Measurements from ENCODE around the gene MMP21.

MMP21 gene

DNA sequence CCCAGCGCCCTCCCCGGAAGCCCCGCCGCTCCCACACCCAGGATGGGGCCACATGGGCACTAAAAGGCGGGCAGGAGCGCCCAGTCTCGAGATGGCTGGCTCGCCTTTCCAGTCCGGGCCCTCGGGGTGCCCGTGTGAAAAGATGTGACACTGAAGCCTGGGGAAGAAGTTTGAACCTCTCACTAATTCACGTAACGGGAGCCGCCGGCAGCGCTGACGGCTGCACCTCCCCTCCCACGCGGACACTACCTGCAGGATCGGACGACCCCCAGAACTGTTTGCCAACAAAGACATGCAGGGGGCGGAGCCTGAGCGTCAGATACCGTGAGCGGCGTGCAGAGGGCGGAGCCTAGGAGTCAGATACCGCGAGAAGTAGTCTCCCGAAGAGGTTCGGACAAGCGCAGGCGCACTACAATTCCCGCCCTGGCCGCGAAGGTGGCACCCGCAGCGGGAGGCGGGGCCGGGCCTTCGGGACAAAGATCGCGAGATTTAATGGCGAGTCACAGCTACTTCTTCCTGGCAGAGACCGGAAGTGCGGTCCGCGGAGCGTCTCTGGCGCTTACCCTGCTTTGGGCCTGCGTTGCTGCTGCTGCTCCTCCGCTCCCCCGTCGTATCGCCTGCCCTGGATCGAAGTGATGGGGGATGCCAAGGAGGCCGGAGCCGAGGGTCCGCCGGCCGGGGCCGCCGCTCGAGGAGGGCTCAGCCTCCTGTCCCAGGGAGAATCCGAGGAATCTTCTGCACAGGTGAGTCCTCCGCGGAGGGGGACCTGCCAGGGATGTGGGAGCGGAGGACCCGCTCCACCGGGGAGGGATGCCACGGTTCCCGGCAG, 56.2 kb downstream of the MMP21 start, which contains the start of gene EDRF1:
TSS of gene EDRF1 (plus strand) at position 537 of the 829 bp plus-strand sequence. CDS start at position 636, 99 bp downstream.
- peaks cover 18% of the 10 kb centered on the region for H3K79me2 ChIP-seq (ENCODE audit: insufficient read depth, low read depth)
- H2AFZ ChIP-seq (ENCODE audit: low read depth) = peak within 1 kb of the TSS; percentile 89
- H3K27me3 ChIP-seq (ENCODE audit: insufficient read depth, low read depth) = no peaks in the 10 kb centered on the region
- H3K4me2 ChIP-seq = peak within 1 kb of the TSS; percentile 85
- peak within 1 kb of the TSS; percentile 89 for H3K9ac ChIP-seq
- 0 out of 2 replicates have a peak, but pooled peaks cover 6% of the 10 kb centered on the region for H3K36me3 ChIP-seq (ENCODE audit: insufficient read depth)
- TF ChIP-seq, protein P1, sequence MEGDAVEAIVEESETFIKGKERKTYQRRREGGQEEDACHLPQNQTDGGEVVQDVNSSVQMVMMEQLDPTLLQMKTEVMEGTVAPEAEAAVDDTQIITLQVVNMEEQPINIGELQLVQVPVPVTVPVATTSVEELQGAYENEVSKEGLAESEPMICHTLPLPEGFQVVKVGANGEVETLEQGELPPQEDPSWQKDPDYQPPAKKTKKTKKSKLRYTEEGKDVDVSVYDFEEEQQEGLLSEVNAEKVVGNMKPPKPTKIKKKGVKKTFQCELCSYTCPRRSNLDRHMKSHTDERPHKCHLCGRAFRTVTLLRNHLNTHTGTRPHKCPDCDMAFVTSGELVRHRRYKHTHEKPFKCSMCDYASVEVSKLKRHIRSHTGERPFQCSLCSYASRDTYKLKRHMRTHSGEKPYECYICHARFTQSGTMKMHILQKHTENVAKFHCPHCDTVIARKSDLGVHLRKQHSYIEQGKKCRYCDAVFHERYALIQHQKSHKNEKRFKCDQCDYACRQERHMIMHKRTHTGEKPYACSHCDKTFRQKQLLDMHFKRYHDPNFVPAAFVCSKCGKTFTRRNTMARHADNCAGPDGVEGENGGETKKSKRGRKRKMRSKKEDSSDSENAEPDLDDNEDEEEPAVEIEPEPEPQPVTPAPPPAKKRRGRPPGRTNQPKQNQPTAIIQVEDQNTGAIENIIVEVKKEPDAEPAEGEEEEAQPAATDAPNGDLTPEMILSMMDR (conservative IDR thresholded peaks at IDR 0.05; ENCODE audit: low read depth, low read length) = no peak
- no peak within 1 kb of the TSS for H3K4me3 ChIP-seq (IDR thresholded peaks at IDR 0.05; ENCODE audit: insufficient read depth, low read depth, low read length)
- H3K4me1 ChIP-seq (ENCODE audit: low read depth, poor library complexity, severe bottlenecking) = peaks cover 12% of the 10 kb centered on the region
- peak within 1 kb of the TSS; percentile 61 for H3K27ac ChIP-seq
- H4K20me1 ChIP-seq (ENCODE audit: insufficient read depth) = no peaks in the 10 kb centered on the region

Data from KMS-11 (cell line).